ENCODE results near the gene AUTS2.

Gene AUTS2

GRCh38 chr7:70763961-70764691 lies 1165.9 kb downstream of the AUTS2 start:
- H3K9ac ChIP-seq (ENCODE audit: low read length in 2 of 2) = no peak overlapping the region
- no peaks in the 10 kb centered on the region for H3K27me3 ChIP-seq (ENCODE audit: control insufficient read depth in 1 of 2, insufficient read depth in 2 of 2, low read length in 2 of 2)
- H3K27ac ChIP-seq (ENCODE audit: low read length) = no peak overlapping the region
- H3K9me3 ChIP-seq (ENCODE audit: control insufficient read depth in 2 of 2, low read length in 2 of 2) = no peaks in the 10 kb centered on the region
- peaks cover 11 to 22% of the 10 kb centered on the region in 2 donors for H3K36me3 ChIP-seq (ENCODE audit: control insufficient read depth in 2 of 2, insufficient read depth in 2 of 2, low read length in 2 of 2)
- peaks cover 3% of the 10 kb centered on the region for H3K4me1 ChIP-seq (ENCODE audit: control insufficient read depth, insufficient read depth, low read length)
- H3K4me3 ChIP-seq (ENCODE audit: low read length in 2 of 2) = no peak overlapping the region

DNA sequence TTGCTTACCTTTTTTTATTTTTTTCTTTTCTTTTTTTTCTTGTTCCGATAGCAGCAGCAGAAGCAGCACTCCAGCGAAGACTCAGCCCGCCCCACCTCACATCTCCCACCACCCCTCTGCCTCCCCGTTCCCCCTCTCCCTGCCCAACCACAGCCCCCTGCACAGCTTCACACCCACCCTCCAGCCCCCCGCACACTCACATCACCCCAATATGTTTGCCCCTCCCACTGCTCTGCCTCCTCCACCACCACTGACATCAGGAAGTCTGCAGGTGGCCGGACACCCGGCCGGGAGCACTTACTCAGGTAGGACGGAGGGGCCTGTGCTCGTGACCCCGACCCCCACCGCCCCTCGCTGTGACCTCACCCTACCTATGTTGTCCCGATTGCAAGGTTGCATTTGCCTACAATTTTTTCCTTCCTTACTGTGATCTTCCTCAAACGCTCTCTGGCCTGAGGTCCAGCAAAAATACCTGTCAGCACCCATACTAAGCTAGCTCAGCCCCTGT lies 1166.5 kb downstream of the AUTS2 start:
- Histone ChIP-seq H3K9ac (ENCODE audit: low read length in 2 of 2) (no peak overlapping the region), H3K9me3 (ENCODE audit: control insufficient read depth in 2 of 2, low read length in 2 of 2) (no peaks in the 10 kb centered on the region), H3K27me3 (ENCODE audit: control insufficient read depth in 1 of 2, insufficient read depth in 2 of 2, low read length in 2 of 2) (no peaks in the 10 kb centered on the region), H3K27ac (ENCODE audit: low read length) (no peak overlapping the region), H3K4me1 (ENCODE audit: control insufficient read depth, insufficient read depth, low read length) (peaks cover 3% of the 10 kb centered on the region), H3K36me3 (ENCODE audit: control insufficient read depth in 2 of 2, insufficient read depth in 2 of 2, low read length in 2 of 2) (peaks cover 11 to 22% of the 10 kb centered on the region in 2 donors), H3K4me3 (ENCODE audit: low read length in 2 of 2) (no peak overlapping the region)

DNA sequence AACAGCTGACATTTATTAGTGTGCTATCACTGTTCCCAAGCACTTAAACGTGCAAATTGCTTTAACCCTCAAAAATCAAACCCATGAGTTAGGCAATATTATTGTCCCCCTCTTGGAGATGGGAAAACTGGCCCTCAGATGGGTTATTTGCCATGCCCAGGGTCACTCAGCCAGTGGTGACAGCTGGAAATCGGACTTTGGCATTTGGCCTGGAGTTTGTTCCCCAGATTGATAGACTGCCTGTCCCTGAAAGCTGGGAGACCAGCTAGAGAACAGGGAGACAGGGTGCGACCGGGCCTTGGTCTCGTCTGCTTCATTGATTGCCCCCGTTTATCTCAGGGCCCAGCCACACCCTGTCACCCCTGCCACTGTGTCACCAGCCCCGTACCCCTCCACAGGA lies 1167.4 kb downstream of the AUTS2 start:
- Histone ChIP-seq H3K9me3 (ENCODE audit: control insufficient read depth in 2 of 2, low read length in 2 of 2) (no peaks in the 10 kb centered on the region), H3K9ac (ENCODE audit: low read length in 2 of 2) (no peak overlapping the region), H3K36me3 (ENCODE audit: control insufficient read depth in 2 of 2, insufficient read depth in 2 of 2, low read length in 2 of 2) (peaks cover 11 to 22% of the 10 kb centered on the region in 2 donors)

DNA sequence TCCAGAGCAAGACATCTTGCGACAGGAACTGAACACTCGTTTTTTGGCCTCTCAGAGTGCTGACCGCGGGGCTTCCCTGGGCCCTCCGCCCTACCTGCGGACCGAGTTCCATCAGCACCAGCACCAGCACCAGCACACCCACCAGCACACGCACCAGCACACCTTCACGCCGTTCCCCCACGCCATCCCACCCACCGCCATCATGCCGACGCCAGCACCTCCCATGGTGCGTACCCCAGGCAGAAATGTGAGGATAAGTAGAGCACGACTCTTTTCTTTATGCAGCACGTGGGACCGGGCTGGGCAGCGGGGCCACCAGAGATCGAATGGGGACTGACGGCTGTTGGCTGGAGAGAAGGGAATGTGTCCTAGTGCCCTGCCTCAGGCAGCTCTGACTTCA lies 1167.8 kb downstream of the AUTS2 start:
- Histone ChIP-seq H3K36me3 (ENCODE audit: control insufficient read depth in 2 of 2, insufficient read depth in 2 of 2, low read length in 2 of 2) (peaks cover 11 to 22% of the 10 kb centered on the region in 2 donors), H3K9ac (ENCODE audit: low read length in 2 of 2) (no peak overlapping the region), H3K27me3 (ENCODE audit: control insufficient read depth in 1 of 2, insufficient read depth in 2 of 2, low read length in 2 of 2) (no peaks in the 10 kb centered on the region), H3K4me1 (ENCODE audit: control insufficient read depth, insufficient read depth, low read length) (peaks cover 3% of the 10 kb centered on the region), H3K27ac (ENCODE audit: low read length) (no peak overlapping the region), H3K4me3 (ENCODE audit: low read length in 2 of 2) (no peak overlapping the region), H3K9me3 (ENCODE audit: control insufficient read depth in 2 of 2, low read length in 2 of 2) (no peaks in the 10 kb centered on the region)

More for the DNA sequence above, 1167.4 kb downstream of the AUTS2 start:
- Histone ChIP-seq H3K27ac (ENCODE audit: low read length) (no peak overlapping the region), H3K27me3 (ENCODE audit: control insufficient read depth in 1 of 2, insufficient read depth in 2 of 2, low read length in 2 of 2) (no peaks in the 10 kb centered on the region), H3K4me3 (ENCODE audit: low read length in 2 of 2) (no peak overlapping the region), H3K4me1 (ENCODE audit: control insufficient read depth, insufficient read depth, low read length) (peaks cover 3% of the 10 kb centered on the region)

DNA sequence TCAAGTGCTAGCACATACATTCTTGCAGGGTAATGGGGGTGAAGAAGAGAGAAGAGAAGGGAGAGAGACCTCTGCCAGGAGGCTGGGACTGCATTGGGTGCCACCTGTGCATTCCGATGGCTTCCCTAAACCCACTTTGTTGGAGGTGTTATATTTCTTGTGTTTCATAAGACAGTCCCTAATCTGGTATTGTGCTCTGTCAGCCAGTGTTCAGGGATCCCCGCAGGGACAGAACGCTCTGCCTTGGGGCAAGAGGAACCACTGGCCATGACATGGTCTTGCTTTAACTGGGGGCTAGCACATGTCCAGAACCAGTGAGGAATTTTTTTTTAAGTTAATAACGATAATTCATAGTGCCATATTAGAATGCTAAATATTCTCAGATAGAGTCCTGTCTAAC lies 1168.4 kb downstream of the AUTS2 start:
- Histone ChIP-seq H3K9ac (ENCODE audit: low read length in 2 of 2) (no peak overlapping the region), H3K9me3 (ENCODE audit: control insufficient read depth in 2 of 2, low read length in 2 of 2) (no peaks in the 10 kb centered on the region), H3K27me3 (ENCODE audit: control insufficient read depth in 1 of 2, insufficient read depth in 2 of 2, low read length in 2 of 2) (no peaks in the 10 kb centered on the region), H3K27ac (ENCODE audit: low read length) (no peak overlapping the region), H3K36me3 (ENCODE audit: control insufficient read depth in 2 of 2, insufficient read depth in 2 of 2, low read length in 2 of 2) (peaks cover 11 to 22% of the 10 kb centered on the region in 2 donors), H3K4me1 (ENCODE audit: control insufficient read depth, insufficient read depth, low read length) (peaks cover 3% of the 10 kb centered on the region), H3K4me3 (ENCODE audit: low read length in 2 of 2) (no peak overlapping the region)

DNA sequence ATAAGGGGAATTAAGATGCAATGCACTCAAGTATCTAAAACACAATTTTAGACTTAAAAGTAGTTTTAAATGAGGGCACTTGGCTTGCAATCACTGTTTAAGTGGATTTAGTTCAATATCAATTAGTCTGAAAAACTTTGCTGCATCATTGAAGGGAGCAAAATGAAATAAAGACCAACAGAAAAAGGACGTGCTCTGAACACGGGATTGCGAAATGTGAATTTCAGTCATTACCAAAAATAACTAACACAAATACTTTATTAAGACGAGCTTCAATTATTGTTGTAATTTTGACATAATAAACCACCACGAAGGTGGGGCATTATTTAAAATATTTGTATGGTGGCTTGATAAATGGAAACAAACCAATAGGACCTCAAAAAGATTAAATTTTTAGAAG lies 1171.9 kb downstream of the AUTS2 start:
- no peak overlapping the region for H3K9ac ChIP-seq (ENCODE audit: low read length in 2 of 2)
- H3K4me1 ChIP-seq (ENCODE audit: control insufficient read depth, insufficient read depth, low read length) = no peaks in the 10 kb centered on the region
- peaks cover 11 to 34% of the 10 kb centered on the region in 2 donors for H3K36me3 ChIP-seq (ENCODE audit: control insufficient read depth in 2 of 2, insufficient read depth in 2 of 2, low read length in 2 of 2)
- no peaks in the 10 kb centered on the region for H3K9me3 ChIP-seq (ENCODE audit: control insufficient read depth in 2 of 2, low read length in 2 of 2)
- H3K27ac ChIP-seq (ENCODE audit: low read length) = no peak overlapping the region
- H3K27me3 ChIP-seq (ENCODE audit: control insufficient read depth in 1 of 2, insufficient read depth in 2 of 2, low read length in 2 of 2) = no peaks in the 10 kb centered on the region
- no peak overlapping the region for H3K4me3 ChIP-seq (ENCODE audit: low read length in 2 of 2)

DNA sequence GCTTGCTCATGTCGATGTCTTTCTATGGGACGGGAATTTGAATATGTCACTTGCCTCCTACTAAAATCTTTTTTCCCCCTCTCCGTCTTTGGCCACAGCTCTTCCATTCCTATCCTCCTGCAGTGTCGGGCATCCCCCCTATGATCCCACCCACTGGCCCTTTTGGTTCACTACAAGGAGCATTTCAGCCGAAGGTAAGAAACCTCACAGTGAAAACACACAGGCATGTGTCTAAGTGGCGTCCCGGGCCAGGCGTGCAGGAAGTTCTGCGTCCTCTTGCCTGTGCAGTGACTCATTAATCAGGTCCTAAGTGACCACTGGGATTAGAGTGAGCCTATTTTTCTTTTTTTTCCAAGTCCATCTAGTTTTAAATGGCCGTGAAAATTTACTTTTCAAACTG lies 1173.2 kb downstream of the AUTS2 start:
- H3K27me3 ChIP-seq (ENCODE audit: control insufficient read depth in 1 of 2, insufficient read depth in 2 of 2, low read length in 2 of 2) = no peaks in the 10 kb centered on the region
- no peaks in the 10 kb centered on the region for H3K9me3 ChIP-seq (ENCODE audit: control insufficient read depth in 2 of 2, low read length in 2 of 2)
- no peak overlapping the region for H3K9ac ChIP-seq (ENCODE audit: low read length in 2 of 2)
- no peaks in the 10 kb centered on the region for H3K4me1 ChIP-seq (ENCODE audit: control insufficient read depth, insufficient read depth, low read length)
- peaks cover 8 to 27% of the 10 kb centered on the region in 2 donors for H3K36me3 ChIP-seq (ENCODE audit: control insufficient read depth in 2 of 2, insufficient read depth in 2 of 2, low read length in 2 of 2)
- H3K27ac ChIP-seq (ENCODE audit: low read length) = no peak overlapping the region
- no peak overlapping the region for H3K4me3 ChIP-seq (ENCODE audit: low read length in 2 of 2)

- Histone ChIP-seq H3K27me3 (ENCODE audit: control insufficient read depth in 1 of 2, insufficient read depth in 2 of 2, low read length in 2 of 2) (no peaks in the 10 kb centered on the region), H3K27ac (ENCODE audit: low read length) (no peak overlapping the region), H3K4me1 (ENCODE audit: control insufficient read depth, insufficient read depth, low read length) (no peaks in the 10 kb centered on the region), H3K4me3 (ENCODE audit: low read length in 2 of 2) (no peak overlapping the region), H3K9ac (ENCODE audit: low read length in 2 of 2) (no peak overlapping the region), H3K36me3 (ENCODE audit: control insufficient read depth in 2 of 2, insufficient read depth in 2 of 2, low read length in 2 of 2) (peaks cover 14 to 22% of the 10 kb centered on the region in 2 donors), H3K9me3 (ENCODE audit: control insufficient read depth in 2 of 2, low read length in 2 of 2) (no peaks in the 10 kb centered on the region)
Measured at GRCh38 chr7:70772891-70773290, 1174.6 kb downstream of the AUTS2 start.

GRCh38 chr7:70773406-70773805 lies 1175.1 kb downstream of the AUTS2 start:
- no peak overlapping the region for H3K4me3 ChIP-seq (ENCODE audit: low read length in 2 of 2)
- no peak overlapping the region for H3K27ac ChIP-seq (ENCODE audit: low read length)
- no peaks in the 10 kb centered on the region for H3K9me3 ChIP-seq (ENCODE audit: control insufficient read depth in 2 of 2, low read length in 2 of 2)
- H3K36me3 ChIP-seq (ENCODE audit: control insufficient read depth in 2 of 2, insufficient read depth in 2 of 2, low read length in 2 of 2) = peaks cover 13 to 19% of the 10 kb centered on the region in 2 donors
- no peaks in the 10 kb centered on the region for H3K4me1 ChIP-seq (ENCODE audit: control insufficient read depth, insufficient read depth, low read length)
- no peak overlapping the region for H3K9ac ChIP-seq (ENCODE audit: low read length in 2 of 2)
- H3K27me3 ChIP-seq (ENCODE audit: control insufficient read depth in 1 of 2, insufficient read depth in 2 of 2, low read length in 2 of 2) = no peaks in the 10 kb centered on the region

DNA sequence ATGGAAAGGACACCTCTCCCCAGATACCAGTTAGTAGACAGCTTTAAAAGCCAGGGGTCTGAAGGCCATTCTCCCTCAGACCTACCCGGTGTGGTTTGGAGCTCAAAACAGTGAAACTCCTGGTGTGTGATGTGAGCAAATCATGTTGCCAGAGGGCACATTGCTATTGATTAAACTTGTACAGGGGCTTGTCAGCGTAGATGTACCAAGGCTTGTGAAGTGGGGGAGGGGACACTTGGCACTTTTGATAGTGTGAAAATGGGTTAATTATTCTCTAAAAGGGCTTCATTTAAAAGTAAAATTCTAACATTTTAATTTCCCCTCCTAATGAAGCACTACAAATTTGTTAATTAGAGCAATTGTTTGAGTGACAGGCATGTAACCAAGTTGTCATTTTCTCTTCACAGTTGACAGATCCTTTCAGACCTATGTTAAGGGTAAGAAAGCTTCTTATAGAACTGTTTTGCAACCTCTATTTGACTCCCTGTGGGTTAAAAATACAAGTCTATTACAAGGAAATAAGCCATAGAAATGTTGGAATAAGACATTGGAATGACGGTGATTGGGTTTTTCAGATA lies 1176.8 kb downstream of the AUTS2 start:
- H3K36me3 ChIP-seq (ENCODE audit: control insufficient read depth in 2 of 2, insufficient read depth in 2 of 2, low read length in 2 of 2) = peaks cover 17 to 19% of the 10 kb centered on the region in 2 donors
- no peak overlapping the region for H3K4me3 ChIP-seq (ENCODE audit: low read length in 2 of 2)
- no peak overlapping the region for H3K27ac ChIP-seq (ENCODE audit: low read length)
- no peaks in the 10 kb centered on the region for H3K27me3 ChIP-seq (ENCODE audit: control insufficient read depth in 1 of 2, insufficient read depth in 2 of 2, low read length in 2 of 2)
- no peaks in the 10 kb centered on the region for H3K9me3 ChIP-seq (ENCODE audit: control insufficient read depth in 2 of 2, low read length in 2 of 2)
- H3K9ac ChIP-seq (ENCODE audit: low read length in 2 of 2) = no peak overlapping the region
- H3K4me1 ChIP-seq (ENCODE audit: control insufficient read depth, insufficient read depth, low read length) = no peaks in the 10 kb centered on the region

DNA sequence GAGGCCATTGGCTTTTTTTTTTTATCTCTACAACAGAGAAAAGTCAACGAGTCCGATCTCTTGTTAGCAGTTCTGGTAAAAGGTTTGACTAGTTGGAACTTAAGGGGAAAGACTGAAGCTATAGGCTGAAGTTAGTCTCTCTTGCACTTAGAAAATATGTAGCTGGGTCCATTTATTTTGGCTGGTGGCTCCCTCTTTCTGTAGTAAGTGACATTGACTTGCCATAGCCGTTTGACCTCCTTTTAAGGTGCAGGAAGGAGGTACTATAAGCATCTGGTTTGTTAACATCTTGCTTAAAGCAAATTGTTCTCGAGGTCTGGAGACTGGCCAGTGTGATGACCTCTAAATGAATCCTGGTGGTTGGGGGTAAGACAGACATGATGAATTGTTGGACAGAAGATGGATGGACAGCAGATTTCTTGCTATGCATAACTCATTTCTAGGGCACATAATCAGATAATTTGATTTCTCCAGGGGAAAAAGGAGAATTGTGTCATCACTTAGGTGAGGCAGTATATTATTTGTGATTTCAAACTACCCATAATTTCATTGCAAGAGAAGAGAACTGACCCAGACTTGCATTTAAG lies 1177.4 kb downstream of the AUTS2 start:
- Histone ChIP-seq H3K4me3 (ENCODE audit: low read length in 2 of 2) (no peak overlapping the region), H3K36me3 (ENCODE audit: control insufficient read depth in 2 of 2, insufficient read depth in 2 of 2, low read length in 2 of 2) (peaks cover 17 to 19% of the 10 kb centered on the region in 2 donors)

More for the DNA sequence above, 1177.4 kb downstream of the AUTS2 start:
- Histone ChIP-seq H3K4me1 (ENCODE audit: control insufficient read depth, insufficient read depth, low read length) (no peaks in the 10 kb centered on the region), H3K27ac (ENCODE audit: low read length) (no peak overlapping the region), H3K9ac (ENCODE audit: low read length in 2 of 2) (no peak overlapping the region), H3K9me3 (ENCODE audit: control insufficient read depth in 2 of 2, low read length in 2 of 2) (no peaks in the 10 kb centered on the region), H3K27me3 (ENCODE audit: control insufficient read depth in 1 of 2, insufficient read depth in 2 of 2, low read length in 2 of 2) (no peaks in the 10 kb centered on the region)
